NAMALWA (cell line): ENCODE data around the gene TMOD2.

ENCODE experiments used
- DNase-seq: peaks from one replicate; pipeline ENCODE4 v3.0.0-alpha.2; 2015; ENCODE audit warnings: low spot score

The TMOD2 gene

GRCh38 chr15:51750792-51751696, at the start of gene TMOD2:
Gene TMOD2, plus strand, starts transcription at chr15:51751597. Its CDS starts 14,845 bp downstream, at chr15:51766442.
- DNase-seq, result peak; percentile 43

GRCh38 chr15:51702710-51703109, 48.7 kb upstream of the TMOD2 start:
- DNase-seq, result no peak

- no peak for DNase-seq
Observed at GRCh38 chr15:51706291-51706690, 45.1 kb upstream of the TMOD2 start.

GRCh38 chr15:51706926-51707608, 44.3 kb upstream of the TMOD2 start:
- DNase-seq, result no peak

DNA sequence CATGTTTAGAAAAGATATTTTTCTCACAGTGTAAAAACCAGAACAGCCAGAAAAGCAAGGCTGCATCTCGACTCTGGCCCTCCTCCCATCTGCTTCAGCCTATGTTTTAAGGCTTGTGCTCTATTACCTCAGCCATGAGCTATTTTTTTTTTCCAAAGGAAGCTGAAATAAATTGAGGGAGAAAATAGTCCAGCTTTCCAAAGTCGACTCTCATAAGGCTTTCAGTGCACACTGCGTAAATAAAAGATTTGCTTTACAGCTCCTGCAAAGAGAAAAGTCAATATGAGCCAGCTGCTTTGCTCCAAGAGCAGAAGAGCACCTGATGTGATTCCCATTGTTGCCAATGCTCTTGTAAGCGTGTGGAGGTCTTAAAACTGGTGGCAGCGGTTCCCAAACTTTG, 43.4 kb upstream of the TMOD2 start:
- DNase-seq, result no peak

DNA sequence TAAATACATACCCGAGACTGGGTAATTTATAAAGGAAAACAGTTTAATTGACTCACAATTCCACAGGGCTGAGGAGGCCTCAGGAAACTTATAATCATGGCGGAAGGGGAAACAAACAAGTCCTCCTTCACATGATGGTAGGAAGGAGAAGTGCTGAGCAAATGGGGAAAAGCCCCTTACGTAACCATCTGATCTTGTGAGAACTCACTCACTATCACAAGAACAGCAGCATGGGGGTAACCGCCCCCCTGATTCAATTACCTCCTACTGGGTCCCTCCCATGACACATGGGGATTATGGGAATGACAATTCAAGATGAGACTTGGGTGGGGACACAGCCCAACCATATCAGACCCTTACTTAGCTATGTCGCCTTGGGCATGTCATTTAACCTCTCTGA, 42.4 kb upstream of the TMOD2 start:
- DNase-seq, result no peak

GRCh38 chr15:51714162-51714561, 37.2 kb upstream of the TMOD2 start:
- no peak for DNase-seq

DNA sequence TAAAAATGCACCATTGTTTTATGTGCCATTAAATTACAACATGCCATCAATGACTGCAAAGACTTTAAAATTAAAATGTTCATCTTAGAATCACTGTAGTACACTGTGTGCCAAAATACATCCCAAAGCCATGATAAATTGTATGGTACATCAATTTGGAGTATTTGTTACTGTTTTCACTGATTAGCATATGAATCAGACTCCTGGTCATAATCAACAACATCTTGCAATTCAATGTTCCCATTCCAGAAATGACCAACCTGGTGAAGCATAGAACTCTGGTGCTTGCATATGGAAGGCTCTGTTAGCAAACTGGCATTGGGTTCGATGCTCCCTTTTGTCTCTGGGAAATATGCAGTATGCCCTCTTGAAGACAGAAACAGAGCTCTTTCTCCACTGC, 36.5 kb upstream of the TMOD2 start:
- no peak for DNase-seq

GRCh38 chr15:51718219-51718618, 33.2 kb upstream of the TMOD2 start:
- no peak for DNase-seq

GRCh38 chr15:51718746-51719145, 32.7 kb upstream of the TMOD2 start:
- DNase-seq, result no peak

DNA sequence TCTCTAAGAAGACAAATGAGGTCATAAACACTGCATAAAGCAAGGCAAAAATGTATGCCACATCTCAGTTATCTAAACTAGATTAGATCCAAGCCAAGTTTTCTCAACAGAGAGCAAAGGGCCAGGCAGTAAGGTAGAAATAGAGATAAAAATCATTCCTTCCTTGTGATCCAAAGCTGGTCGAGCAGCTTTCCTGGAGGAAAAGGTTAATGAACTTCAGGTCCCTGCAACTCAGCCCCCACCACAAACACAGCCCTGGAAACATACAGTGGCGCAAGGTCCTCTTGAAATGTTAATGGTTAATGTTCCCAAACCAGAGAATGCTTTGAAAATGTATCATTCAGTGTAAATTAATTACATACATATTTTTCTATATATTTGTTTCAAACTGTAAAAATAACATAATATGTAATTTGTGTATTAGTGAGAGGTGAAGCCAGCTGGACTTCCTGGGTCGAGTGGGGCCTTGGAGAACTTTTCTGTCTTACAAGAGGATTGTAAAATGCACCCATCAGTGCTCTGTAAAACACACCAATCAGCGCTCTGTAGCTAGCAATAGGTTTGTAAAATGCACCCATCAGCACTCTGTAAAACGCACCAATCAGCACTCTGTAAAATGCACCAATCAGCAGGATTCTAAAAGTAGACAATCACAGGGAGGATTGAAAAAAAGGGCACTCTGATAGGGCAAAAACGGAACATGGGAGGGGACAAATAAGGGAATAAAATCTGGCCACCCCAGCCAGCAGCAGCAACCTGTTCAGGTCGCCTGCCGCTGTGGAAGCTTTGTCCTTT, 31.0 kb upstream of the TMOD2 start:
- DNase-seq, result no peak

DNA sequence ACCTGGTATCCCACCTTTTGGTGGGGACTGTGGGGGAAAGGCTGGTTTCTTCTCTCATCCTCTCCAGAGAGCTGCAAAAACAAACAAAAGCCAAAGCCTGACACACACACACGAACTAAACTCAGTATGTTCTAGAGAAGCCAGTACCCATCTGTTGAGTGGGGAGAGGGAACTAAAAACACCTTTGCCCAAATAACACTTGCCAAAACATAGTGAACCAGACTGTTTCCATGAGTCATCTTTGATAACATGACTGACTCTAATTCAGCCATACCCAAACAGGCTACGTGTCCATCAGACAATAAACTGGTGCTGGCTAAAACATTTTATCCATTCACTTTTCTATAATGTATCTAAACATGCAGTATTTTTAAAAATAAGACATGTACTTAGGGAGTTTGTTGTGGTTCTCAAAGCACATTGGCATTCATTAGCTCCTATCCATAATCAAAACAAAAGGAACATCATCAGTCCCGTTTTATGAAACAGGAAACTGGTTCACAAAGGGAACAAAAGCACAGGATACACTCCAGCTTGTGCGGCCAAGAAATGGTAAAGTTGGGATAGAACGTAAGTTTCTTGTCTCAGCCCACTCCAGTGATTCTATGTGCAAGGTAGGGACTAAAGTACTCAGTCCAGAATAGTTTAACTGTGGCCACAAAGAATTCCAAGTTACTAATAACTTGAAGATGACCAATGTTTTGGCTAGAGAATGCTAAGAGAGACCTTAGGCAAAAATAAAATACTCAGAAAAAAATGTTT, 30.0 kb upstream of the TMOD2 start:
- DNase-seq, result no peak

DNA sequence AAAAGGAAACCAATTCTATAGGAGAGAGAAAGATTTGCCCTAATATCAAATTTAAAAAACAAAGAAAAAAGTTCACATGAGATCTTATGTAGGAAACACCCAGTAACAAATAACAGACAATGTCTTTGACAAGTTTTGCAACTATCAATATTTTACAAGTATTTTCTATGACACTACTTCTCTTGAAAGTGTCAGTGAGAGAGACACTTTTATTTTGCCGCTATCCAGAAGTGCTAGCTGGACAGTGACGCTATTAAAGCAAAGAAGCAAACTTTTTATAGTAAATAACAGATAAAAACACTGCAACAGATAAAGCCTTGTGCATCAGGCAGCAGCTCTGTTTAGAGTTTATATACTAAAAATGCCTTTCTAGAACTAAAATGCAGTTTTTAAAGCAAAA, 27.2 kb upstream of the TMOD2 start:
- DNase-seq, result no peak

GRCh38 chr15:51724673-51725072, 26.7 kb upstream of the TMOD2 start:
- DNase-seq, result no peak

GRCh38 chr15:51726302-51727073, 24.9 kb upstream of the TMOD2 start:
- DNase-seq, result peak; percentile 11

DNA sequence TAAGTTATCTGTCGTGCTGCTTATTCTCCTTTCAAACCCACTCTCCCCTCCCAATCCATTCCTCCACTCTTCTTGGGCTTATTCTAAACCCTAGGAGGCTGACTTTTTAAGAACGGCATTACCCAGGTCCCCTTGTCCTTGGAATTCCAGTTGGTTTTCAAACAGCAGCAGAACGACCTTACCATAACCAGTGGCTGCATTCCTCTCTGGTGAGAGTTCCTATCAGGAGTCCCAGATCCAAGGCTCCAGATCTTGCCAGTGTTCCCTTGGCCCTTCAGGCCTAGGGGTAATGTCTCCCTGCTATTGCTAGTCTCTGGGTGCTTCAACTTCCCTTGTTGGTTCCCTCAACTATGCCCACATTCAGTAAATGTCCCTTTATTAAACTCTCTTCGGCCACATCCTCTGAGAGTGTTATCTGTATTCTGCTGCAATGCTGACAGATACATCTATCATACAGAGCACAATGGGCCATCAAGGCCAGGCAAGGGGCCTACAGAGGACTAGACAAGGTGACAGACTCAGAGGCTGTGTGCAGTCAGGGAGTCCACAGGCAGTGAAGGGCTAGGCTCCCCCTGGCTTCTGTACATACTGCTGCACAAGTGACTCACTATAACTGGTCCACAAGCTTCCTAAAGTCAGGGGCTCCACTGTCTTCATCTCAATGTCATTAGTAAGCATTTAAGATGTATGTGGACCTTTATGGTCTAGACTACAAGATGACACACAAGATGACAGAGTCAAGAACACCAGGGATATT, 24.1 kb upstream of the TMOD2 start:
- peak; percentile 4 for DNase-seq

- peak; percentile 92 for DNase-seq
Observed at GRCh38 chr15:51731549-51732267, 19.7 kb upstream of the TMOD2 start.

- DNase-seq, result peak; percentile 16
Observed at GRCh38 chr15:51732646-51733045, 18.8 kb upstream of the TMOD2 start.

DNA sequence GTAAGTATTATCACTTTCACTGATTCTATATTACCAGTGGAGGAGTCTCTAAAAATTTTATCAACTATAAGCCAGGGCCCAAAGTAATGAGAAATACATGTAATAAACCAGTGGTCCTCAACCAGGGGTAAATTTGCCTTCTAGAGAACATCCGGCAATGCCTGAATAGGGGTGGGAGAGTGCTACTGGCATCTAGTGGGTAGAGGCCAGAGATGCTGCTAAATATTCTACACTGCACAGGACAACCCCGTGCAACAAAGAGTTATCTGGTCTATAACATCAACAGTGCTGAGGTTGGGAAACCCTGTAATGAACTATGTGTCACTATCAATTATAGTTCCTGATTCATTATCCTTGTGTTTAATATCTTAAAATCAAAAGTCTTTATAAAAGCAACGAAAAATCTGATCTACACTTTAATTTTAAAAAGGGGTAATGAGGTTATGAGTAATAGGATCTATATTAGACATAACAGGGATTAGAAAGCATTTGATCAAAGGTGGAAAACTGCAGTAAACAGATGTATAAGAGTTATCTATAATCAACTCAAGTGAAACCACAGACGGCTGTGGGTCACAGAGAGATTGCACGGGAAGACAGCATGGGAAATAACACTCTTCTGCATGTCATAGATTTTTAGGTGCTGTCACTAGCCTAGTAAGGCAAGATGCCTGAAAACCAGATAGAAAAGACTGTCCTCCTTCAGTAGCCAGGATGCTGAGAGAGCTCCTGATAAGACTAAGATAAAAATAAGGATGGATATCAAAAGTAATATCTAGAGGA, 16.0 kb upstream of the TMOD2 start:
- peak; percentile 72 for DNase-seq
